Measurements from ENCODE around the gene ZNF774.

Gene ZNF774

DNA sequence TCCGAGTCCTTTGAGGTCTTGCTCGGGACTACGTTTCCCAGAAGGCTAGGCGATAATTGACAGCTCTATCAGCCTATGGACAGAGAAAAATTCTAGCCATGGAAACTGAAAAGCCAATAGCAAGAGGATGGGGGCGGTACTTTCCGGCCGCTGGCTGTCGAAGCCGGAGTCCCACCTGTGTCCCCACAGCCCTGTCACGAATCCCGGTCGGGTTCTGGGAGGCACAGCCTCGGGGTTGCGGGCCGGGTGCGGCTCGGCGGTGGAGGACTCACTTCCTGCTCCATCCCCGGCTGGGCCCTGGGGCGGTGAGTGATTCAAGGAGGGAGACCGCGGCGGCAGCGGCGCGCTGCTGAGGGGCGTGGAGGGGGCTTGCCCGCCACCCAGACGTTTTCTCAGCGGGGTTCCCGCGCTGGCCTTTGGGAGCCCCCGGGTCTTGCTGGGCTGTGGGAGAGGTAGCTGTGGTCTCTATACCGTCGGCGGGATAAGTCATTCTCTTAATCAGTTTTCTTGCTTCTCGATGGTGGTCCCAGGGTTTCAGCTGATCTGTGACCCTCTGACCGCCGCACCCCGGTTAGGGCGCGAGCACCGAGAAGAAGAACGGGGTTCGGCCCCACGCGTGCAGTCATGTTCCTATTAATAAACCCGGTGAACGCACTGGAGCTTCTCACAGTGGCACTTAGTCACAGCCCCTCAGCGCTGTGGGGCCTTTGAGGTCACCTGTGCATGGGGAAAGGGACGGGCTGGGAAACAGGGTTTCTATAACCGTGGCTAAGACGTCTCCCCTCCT, at the start of gene ZNF774:
Gene ZNF774, plus strand, starts transcription at position 178 of the 787 bp plus-strand sequence. CDS start 2,377 bp downstream, outside the sequence.
- in situ Hi-C loops (cut with MboI; ENCODE audit: low sequenced_read_pairs) = no loop called here

DNA sequence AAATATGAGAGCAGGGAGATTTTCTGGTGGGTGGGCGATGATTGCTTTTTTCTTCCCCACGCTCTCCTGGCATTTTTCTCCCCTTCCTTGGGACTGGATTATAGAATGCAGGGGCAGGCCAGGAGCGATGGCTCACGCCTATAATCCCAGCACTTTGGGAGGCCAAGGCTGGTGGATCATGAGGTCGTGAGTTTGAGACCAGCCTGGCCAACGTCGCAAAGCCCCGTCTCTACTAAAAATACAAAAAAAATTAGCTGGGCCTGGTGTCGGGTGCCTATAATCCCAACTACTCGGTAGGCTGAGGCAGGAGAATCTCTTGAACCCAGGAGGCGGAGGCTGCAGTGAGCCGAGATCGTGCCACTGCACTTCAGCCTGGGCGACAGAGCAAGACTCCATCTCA, 46.7 kb upstream of the ZNF774 start:
- in situ Hi-C loops (cut with MboI; ENCODE audit: low sequenced_read_pairs) = loop anchor here (25.0 kb wide), 1 partner anchor 582 kb away; the partner anchor contains the start of gene FES

DNA sequence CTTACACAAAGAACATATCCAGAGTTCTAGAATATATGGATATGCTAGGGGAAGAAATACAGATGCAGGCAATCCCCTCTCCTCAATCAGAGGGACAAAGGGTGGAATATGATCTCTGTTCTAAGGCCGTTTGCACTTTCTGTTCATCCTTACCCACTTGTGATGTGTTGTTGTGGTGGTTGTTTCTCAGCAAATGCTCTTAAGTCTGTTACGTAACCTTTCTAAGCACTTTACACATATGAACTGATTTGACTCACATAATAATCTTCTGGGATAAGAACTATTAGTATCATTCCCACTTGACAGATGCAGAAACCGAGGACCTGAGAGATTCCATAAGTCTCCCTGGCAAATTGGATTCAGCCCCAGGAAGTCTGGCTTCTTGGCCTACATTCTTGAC, 46.2 kb upstream of the ZNF774 start:
- in situ Hi-C loops (cut with MboI; ENCODE audit: low sequenced_read_pairs) = loop anchor here (25.0 kb wide), 1 partner anchor 581 kb away; the partner anchor contains the start of gene FES

DNA sequence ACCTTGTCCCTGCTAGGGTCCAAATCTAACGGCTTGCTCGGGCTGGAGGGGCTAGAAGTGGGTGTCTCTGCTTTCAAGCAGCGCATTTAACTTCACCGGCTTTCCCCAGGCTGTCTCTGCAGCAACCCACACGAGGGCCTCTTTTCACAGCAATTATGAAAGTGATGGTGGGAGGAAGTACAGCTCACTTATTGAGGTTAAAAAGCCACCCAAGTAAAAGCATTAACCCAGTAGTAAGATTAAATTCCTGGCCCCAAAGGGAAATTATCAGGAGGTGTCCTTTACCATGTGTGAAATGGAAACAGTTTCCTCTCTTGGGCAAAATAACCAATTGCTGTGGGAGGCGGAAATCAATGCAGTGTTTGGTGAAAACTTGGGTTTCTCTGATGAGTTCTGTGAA, 45.5 kb upstream of the ZNF774 start:
- in situ Hi-C loops (cut with MboI; ENCODE audit: low sequenced_read_pairs) = loop anchor here (25.0 kb wide), 1 partner anchor 581 kb away; the partner anchor contains the start of gene FES

DNA sequence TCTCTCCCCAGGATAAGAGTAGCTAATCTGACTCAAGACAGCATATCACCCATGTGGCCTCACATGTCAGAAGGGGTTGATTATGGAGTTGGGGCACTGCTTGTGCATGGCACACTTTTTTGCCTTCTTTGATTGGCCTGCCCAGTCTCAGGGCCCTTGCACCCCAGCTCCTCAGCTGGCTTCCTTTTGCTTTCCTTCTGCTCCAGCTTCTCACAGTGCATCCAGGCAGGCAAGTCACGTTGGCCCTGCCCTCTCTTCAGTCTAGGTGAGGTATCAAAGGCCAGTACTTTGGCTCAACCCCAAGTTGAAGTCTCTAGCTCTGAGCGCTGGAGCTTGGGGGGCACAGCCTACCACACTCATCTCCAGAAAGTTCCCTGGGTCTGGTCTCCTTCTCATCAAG, 44.4 kb upstream of the ZNF774 start:
- in situ Hi-C loops (cut with MboI; ENCODE audit: low sequenced_read_pairs) = loop anchor here (25.0 kb wide), 1 partner anchor 580 kb away; the partner anchor contains the start of gene FES

DNA sequence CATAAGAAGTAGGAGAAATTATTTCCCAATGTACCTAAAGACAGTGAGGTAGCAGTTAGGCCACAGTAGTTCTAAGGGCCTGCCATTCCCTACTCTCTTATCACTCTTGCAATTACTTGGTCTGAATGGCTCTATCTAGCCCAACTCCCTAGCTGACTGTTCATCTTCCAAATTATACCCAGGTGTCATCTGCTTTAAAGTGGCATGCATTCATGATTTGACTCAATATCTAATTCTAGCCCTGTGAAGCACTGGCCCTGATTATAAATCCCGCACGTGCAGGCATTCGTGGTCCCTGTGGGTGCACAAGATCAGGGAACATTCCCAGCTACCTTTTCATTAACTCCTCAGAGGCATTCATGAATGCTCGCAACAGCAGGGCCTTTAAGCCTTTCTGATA, 43.1 kb upstream of the ZNF774 start:
- in situ Hi-C loops (cut with MboI; ENCODE audit: low sequenced_read_pairs) = loop anchor here (25.0 kb wide), 1 partner anchor 578 kb away; the partner anchor contains the start of gene FES

DNA sequence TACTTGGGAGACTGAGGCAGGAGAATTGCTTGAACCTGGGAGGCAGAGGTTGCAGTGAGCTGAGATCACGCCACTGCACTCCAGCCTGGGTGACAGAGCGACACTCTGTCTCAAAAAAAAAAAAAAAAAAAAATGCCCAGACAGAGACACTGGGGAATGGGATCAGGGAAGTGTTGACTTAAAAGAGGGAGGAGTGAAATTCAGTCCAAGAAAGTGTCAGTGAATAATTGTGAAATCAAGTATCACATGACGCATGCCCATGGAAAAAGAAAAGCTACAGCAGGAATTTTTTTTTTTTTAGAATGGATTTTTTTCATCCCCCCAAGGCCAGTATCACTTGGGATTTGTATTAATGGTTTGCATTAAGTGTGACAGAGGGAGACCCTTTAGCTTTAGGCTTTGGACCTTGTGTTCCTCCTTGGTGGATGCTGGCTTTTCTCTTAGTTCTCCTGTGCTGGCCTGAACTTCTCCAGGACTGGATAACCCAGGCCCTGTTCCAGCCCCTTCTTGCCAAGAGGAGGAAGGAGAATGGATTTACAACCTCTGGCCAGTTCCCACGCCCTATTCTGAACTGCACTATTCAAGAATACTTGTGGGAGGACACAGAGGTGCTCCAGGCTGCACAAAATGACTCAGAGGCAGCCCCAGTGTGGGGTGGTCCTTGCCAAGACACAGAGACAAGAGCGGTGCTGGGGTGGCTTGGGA, 36.7 kb upstream of the ZNF774 start:
- in situ Hi-C loops (cut with MboI; ENCODE audit: low sequenced_read_pairs) = loop anchor here (25.0 kb wide), 1 partner anchor 572 kb away; the partner anchor contains the start of gene FES

DNA sequence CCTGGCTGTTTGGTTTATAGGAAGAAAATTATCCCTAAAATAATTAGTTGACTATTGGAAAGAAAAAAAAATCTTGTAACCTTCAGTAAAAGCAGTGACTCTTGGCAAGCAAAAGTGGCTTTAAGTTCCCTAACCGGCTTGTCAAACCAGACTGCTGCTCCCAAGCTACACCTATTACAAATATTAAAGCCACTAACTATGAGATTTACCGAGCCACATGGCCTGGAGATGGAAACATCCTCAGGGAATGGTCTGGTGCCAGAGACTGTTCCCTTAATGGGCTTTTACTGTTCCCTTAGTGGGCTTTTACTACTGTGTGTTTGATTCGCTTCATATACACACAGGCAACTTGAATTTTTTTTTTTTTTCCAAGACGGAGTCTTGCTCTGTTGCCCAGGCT, 35.9 kb upstream of the ZNF774 start:
- in situ Hi-C loops (cut with MboI; ENCODE audit: low sequenced_read_pairs) = loop anchor here (25.0 kb wide), 1 partner anchor 571 kb away; the partner anchor contains the start of gene FES

DNA sequence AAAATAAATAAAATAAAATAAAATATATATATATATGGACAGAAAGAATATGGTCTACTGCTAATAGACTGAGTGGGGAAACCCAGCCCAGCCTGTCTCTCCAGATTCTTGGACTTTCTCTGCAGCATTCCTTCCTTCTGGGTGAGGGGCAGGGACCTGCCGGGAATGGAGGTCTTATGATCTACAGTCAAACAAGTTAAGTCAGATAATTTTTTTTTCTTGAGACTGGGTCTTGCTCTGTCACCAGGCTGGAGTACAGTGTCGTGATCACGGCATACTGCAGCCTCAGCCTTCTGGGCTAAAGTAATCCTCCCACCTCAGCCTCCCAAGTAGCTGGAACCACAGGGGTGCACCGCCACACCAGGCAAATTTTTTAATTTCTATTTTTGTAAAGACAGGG, 33.5 kb upstream of the ZNF774 start:
- in situ Hi-C loops (cut with MboI; ENCODE audit: low sequenced_read_pairs) = loop anchor here (25.0 kb wide), 1 partner anchor 569 kb away; the partner anchor contains the start of gene FES

DNA sequence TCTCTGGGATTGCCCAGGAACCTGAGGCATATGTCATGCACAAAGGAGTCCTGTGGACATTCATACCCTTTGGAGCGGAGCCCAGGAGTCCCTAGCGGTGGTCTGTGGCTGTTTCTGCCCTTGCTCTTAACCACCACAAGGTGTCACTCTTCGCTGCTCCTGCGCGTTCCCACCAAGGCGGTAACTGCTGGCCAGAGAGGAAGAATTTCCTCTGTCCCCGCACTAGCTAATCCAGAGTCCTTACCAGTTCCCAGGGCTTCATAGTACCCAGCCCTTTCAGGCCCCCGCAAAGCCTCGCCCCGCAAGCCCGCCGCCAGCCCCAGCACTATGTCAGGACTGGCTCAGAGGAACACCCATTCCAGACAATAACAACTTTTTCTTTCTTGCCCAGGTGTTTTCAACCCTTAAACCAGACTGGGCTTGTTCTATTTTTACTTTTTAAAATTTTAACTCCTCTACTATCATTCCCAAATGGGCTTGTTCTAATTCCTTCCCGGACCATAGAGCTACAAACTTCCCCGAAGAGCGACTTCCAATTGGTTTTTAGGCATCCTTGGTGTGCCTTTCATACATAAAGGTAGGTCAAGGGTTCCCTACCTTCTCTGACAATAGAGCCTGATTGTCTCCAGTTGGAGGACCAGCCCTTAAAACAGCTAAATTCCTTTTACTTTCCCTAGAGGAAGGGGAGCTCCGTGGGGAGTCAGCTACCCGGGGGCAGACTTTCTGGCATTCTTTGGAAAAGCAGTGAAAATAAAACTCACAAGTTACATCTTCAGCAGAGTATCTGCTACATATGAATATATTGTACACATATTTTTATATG, 31.8 kb upstream of the ZNF774 start:
- in situ Hi-C loops (cut with MboI; ENCODE audit: low sequenced_read_pairs) = loop anchor here (25.0 kb wide), 1 partner anchor 567 kb away; the partner anchor contains the start of gene FES

DNA sequence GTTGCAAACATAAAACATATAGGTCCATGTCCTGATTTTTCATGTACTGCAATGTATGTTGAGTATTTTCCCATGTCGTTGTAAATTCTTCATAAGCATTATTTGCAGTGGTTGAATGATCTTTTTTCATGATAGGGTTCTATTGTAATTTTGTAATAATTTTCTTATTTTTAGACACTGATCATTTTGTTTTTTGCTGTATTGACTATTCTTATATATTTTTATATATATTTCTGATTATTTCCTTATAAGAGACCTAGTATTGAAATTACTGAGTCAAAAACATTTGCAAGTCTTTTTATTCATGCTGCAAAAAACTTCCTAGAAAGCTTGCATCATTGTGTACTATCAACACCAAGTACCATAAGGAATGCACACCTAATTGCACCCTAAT, 31.2 kb upstream of the ZNF774 start:
- in situ Hi-C loops (cut with MboI; ENCODE audit: low sequenced_read_pairs) = loop anchor here (25.0 kb wide), 1 partner anchor 566 kb away; the partner anchor contains the start of gene FES

DNA sequence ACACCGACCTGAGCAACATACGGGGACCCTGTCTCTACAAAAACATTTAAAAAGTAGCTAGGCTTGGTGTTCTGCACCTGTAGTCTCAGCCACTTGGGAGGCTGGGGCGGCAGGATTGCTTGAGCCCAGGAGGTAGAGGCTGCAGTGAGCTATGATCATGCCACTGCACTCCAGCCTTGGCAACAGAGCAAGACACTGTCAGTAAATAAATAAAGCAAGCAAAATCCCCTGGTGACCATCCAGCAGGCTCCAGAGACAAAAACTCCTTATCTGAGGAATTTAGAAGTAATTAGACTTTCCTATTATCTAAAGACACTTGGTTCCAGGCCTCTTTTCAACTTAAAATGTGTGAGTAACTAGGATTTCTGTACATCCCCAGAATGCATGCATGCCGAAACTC, 29.5 kb upstream of the ZNF774 start:
- in situ Hi-C loops (cut with MboI; ENCODE audit: low sequenced_read_pairs) = loop anchor here (25.0 kb wide), 1 partner anchor 565 kb away; the partner anchor contains the start of gene FES

DNA sequence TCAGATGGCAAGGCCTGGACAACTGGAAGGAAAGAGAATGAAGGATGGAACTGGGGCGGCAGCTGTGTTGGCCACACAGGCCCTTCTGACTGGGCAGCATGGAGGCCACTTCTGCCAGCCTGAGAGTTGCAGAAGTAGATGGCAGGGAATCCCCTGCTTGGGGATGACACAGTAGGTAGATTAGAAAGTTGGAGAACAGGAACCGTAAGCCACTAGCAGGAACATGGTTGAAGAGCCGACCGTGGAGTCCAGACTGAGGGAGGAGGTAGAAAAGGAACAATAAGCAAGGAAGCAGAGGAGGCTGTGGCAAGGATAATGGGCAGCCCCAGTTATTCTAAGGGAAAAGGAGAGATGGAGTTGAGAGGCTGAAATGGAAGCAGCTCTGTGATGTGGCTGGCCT, 26.4 kb upstream of the ZNF774 start:
- in situ Hi-C loops (cut with MboI; ENCODE audit: low sequenced_read_pairs) = no loop called here

DNA sequence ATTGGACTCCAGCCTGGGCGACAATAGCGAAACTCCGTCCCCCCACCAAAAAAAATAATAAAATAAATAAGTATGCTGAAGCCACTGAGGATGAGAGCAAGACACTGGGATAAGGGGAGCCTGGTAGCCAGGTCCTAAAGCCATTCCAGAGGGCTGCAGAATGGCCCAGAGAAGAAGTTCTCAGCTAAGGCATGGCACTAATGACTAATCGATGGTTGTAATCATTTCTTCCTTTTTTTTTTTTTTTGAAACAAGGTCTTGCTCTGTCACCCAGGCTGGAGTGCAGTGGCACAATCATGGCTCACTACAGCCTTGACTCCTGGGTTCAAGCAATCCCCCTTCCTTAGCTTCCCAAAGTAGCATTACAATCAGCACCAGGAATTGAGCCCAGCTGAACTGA, 25.6 kb upstream of the ZNF774 start:
- in situ Hi-C loops (cut with MboI; ENCODE audit: low sequenced_read_pairs) = no loop called here

DNA sequence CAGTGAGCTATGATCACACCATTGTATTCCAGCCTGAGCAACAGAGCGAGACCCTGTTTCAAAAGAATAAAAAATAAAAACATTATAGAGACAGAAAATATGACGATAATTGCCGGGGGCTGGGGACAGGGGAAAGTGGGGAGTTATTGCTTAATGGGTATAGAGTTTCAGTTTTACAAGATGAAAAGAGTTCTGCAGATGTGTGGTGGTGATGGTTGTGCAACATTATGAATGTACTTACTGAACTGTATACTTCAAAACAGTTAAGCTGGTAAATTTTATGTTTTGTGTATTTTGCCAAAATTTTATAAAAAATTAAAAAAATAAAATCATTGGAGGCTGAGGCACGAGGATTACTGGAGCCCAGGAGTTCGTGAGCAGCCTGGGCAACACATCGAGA, 24.8 kb upstream of the ZNF774 start:
- in situ Hi-C loops (cut with MboI; ENCODE audit: low sequenced_read_pairs) = no loop called here

DNA sequence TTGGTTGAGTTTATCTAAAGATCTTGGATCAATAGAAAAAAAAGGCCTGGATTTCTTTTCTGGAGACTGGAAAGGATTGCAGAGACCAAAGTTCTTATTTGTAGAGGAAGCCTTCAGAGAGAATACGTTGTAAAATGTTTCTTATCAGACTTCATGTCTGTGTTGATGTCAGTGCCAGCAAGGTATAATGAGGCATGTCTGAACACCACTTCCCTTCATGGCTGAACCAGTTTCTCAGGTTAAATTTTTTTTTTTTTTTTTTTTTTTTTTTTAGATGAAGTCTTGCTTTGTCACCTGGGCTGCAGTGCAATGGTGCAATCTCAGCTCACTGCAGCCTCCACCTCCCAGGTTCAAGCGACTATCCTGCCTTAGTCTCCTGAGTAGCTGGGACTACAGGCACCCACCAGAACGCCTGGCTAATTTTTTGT, 17.8 kb upstream of the ZNF774 start:
- in situ Hi-C loops (cut with MboI; ENCODE audit: low sequenced_read_pairs) = loop anchor here (10.0 kb wide), 1 partner anchor 140 kb away; no protein-coding TSS in a partner anchor

DNA sequence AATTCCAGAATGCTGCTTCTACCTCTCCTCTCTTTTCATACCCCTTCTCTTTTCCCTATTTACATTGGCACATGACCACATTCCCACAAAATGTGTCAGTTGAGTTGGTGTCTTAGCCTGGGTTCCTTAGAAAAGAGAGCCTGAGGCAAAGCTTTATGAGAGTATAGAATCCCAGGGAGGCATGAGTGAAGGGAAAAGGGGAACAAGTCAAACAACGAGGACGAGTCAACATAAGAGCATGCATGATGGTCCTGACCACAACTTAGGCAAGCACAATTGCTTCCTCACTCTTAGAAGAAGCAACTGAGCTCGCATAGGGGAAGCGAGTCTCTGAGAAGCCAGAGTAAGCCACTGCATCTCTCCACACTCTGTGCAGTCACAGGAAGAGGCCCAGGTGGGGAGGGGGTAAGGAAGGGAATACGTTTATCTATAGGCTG, 15.4 kb upstream of the ZNF774 start:
- in situ Hi-C loops (cut with MboI; ENCODE audit: low sequenced_read_pairs) = loop anchor here (10.0 kb wide), 1 partner anchor 138 kb away; no protein-coding TSS in a partner anchor

DNA sequence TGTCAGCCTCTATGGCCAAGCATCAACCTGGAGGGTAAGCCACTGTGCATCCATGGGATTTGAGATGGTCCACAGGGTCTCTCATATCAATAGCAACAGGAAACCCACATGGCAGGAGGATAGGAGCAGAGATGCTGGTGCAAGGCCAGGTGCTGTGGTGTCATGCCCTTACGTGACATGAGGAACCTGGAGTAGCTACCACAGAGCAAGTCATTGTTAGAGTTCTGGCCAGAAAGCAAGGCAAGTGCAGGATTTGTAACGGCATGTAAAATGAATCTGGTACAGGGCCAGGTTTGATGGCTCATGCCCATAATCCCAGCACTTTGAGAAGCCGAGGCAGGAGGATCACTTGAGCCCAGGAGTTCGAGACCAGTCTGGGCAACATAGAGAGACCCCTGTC, 14.8 kb upstream of the ZNF774 start:
- in situ Hi-C loops (cut with MboI; ENCODE audit: low sequenced_read_pairs) = loop anchor here (10.0 kb wide), 1 partner anchor 138 kb away; no protein-coding TSS in a partner anchor

DNA sequence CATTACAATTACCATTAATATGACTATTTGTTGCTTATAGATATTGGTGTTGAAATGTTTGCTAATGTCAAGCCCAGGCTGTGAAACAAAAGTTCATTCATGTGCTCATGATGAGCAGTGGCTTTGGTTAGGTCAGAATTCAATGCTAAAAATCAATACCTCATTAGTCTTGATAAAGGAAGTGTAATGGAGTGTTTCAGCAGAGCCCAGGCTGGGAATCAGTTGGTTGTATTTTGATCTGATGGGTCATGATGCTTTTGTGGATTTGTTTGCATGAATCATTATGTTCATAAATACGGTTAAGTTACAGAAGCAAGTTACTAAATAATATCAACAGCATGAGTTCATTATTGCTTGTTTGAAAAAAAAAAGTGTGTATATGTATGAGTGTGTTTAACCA, 13.6 kb upstream of the ZNF774 start:
- in situ Hi-C loops (cut with MboI; ENCODE audit: low sequenced_read_pairs) = loop anchor here (10.0 kb wide), 1 partner anchor 136 kb away; no protein-coding TSS in a partner anchor

DNA sequence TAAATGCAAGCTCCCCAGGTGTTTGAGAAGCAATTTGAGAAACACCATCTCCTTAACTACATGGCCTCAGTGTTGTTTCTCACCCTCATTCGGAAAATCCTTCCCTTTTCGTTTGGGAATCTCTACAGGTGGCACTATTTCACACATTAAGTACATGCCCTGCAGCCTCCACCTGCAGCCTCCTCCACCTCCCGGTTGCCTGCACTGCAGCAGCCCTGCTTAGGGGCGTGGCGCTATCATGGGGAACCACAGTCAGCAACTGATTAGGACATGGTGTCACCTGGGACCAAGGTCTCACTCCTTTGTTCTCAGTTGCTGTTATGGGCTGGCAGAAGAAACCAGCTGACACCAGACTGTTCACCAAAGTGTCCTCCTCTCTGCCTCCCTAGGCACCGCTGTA, 11.7 kb upstream of the ZNF774 start:
- in situ Hi-C loops (cut with MboI; ENCODE audit: low sequenced_read_pairs) = no loop called here
